ENCODE data around the gene TECPR2.

The TECPR2 gene

GRCh38 chr14:102507081-102507856 lies 144.5 kb downstream of the TECPR2 start:
- Histone ChIP-seq H3K27me3 (peaks cover 25% of the 10 kb centered on the region), H3K9me3 (no peaks in the 10 kb centered on the region), H3K4me3 (ENCODE audit: low read depth in 1 of 2, low read length in 1 of 2) (no peak overlapping the region), H3K4me1 (ENCODE audit: control insufficient read depth in 1 of 2, insufficient read depth in 1 of 2, low read depth in 1 of 2, low read length in 1 of 2) (peaks cover 12 to 14% of the 10 kb centered on the region in 2 experiments), H3K27ac (no peak overlapping the region), H3K36me3 (no peaks in the 10 kb centered on the region)
- no peak for TF ChIP-seq CTCF (IDR thresholded peaks at IDR 0.05)

- Histone ChIP-seq H3K4me1 (ENCODE audit: control insufficient read depth in 1 of 2, insufficient read depth in 1 of 2, low read depth in 1 of 2, low read length in 1 of 2) (peaks cover 12 to 14% of the 10 kb centered on the region in 2 experiments), H3K27ac (no peak overlapping the region)
- TF ChIP-seq CTCF (IDR thresholded peaks at IDR 0.05): no peak
Measured at GRCh38 chr14:102507857-102508312, 145.1 kb downstream of the TECPR2 start.

GRCh38 chr14:102508410-102508773 lies 145.7 kb downstream of the TECPR2 start:
- no peaks in the 10 kb centered on the region for H3K36me3 ChIP-seq
- peaks cover 12 to 14% of the 10 kb centered on the region in 2 experiments for H3K4me1 ChIP-seq (ENCODE audit: control insufficient read depth in 1 of 2, insufficient read depth in 1 of 2, low read depth in 1 of 2, low read length in 1 of 2)
- H3K9me3 ChIP-seq: no peaks in the 10 kb centered on the region
- no peak overlapping the region for H3K27ac ChIP-seq
- H3K27me3 ChIP-seq: peaks cover 25% of the 10 kb centered on the region
- H3K4me3 ChIP-seq (ENCODE audit: low read depth in 1 of 2, low read length in 1 of 2): no peak overlapping the region
- no peak for TF ChIP-seq CTCF (IDR thresholded peaks at IDR 0.05)

More at GRCh38 chr14:102507857-102508312, 145.1 kb downstream of the TECPR2 start:
- no peaks in the 10 kb centered on the region for H3K36me3 ChIP-seq
- no peaks in the 10 kb centered on the region for H3K9me3 ChIP-seq
- H3K4me3 ChIP-seq (ENCODE audit: low read depth in 1 of 2, low read length in 1 of 2): no peak overlapping the region
- H3K27me3 ChIP-seq: peaks cover 25% of the 10 kb centered on the region

GRCh38 chr14:102508774-102509745 lies 146.3 kb downstream of the TECPR2 start:
- Histone ChIP-seq H3K4me1 (ENCODE audit: control insufficient read depth in 1 of 2, insufficient read depth in 1 of 2, low read depth in 1 of 2, low read length in 1 of 2) (peaks cover 12 to 14% of the 10 kb centered on the region in 2 experiments), H3K4me3 (ENCODE audit: low read depth in 1 of 2, low read length in 1 of 2) (peak overlapping the region; percentile 50 to 58), H3K27me3 (peaks cover 25% of the 10 kb centered on the region), H3K36me3 (no peaks in the 10 kb centered on the region), H3K27ac (peak overlapping the region; percentile 14), H3K9me3 (no peaks in the 10 kb centered on the region)
- TF ChIP-seq CTCF (IDR thresholded peaks at IDR 0.05): no peak

- Histone ChIP-seq H3K4me1 (ENCODE audit: control insufficient read depth in 1 of 2, insufficient read depth in 1 of 2, low read depth in 1 of 2, low read length in 1 of 2) (peaks cover 12 to 14% of the 10 kb centered on the region in 2 experiments), H3K27me3 (peaks cover 27% of the 10 kb centered on the region), H3K36me3 (no peaks in the 10 kb centered on the region), H3K27ac (peak within 1 kb of the TSS; percentile 48), H3K4me3 (ENCODE audit: low read depth in 1 of 2, low read length in 1 of 2) (peak within 1 kb of the TSS; percentile 70 to 96), H3K9me3 (no peaks in the 10 kb centered on the region)
- TF ChIP-seq CTCF (IDR thresholded peaks at IDR 0.05): no peak
Measured at GRCh38 chr14:102509746-102510615, 147.2 kb downstream of the TECPR2 start, which contains the start of gene ANKRD9. Gene ANKRD9, minus strand, starts transcription at chr14:102509776. Its CDS starts 1,887 bp downstream, at chr14:102507889.

All from neutrophil (primary cell).